B cell (primary cell): ENCODE results near the gene WNK2. TPM values are rescaled to one million over a fixed set of nuclear protein-coding genes. Genes with fewer than 3 reads are reported as not detected.

ENCODE experiments used
- ATAC-seq: fragments of 200-7000 bp; cut with Tn5 transposase; one replicate; pipeline ENCODE4 v1.10.0; 2021; ENCODE audit warnings: low read depth, mild to moderate bottlenecking, moderate number of reproducible peaks, moderate library complexity
- CTCF ChIA-PET: fragments of 350-600 bp; sonication (Branson Sonifier 250); formaldehyde crosslinking; loops from one replicate; lab custom pipeline; 2021; ENCODE audit warnings: antibody characterized with exemption, inconsistent platforms; lab: Charles Lee
- POLR2A ChIA-PET: fragments of 350-600 bp; sonication (Branson Sonifier 250); formaldehyde crosslinking; loops from one replicate; lab custom pipeline; 2021; ENCODE audit warnings: antibody characterized with exemption; lab: Charles Lee
- DNase-seq: peaks from one replicate; pipeline ENCODE4 v3.0.0; 2013
- H2AFZ ChIP-seq: 2 replicates; pipeline ENCODE4 v1.6.1; 2012; ENCODE audit warnings: mild to moderate bottlenecking, low read depth, low read length; ENCODE audit not compliant: insufficient read depth, poor library complexity, severe bottlenecking
- H3K27ac ChIP-seq, 2 donors: 1 replicate in 1 of 2; 2 replicates in 1 of 2; pipeline ENCODE4 v1.5.1; 2012 to 2013; ENCODE audit warnings: low read length in 2 of 2, mild to moderate bottlenecking in 2 of 2, moderate library complexity in 1 of 2
- H3K27me3 ChIP-seq, 4 experiments: fragments of 200-600 bp in 1 of 4; sonication (generic) in 1 of 4; replicated peaks in 1 of 4; 1 replicate in 2 of 4; 2 replicates in 2 of 4; pipeline versions ENCODE4 v1.6.1 to v1.7.0; 2013 to 2016; ENCODE audit warnings: low read length in 3 of 4, mild to moderate bottlenecking in 2 of 4, mixed read lengths in 1 of 4, moderate library complexity in 1 of 4; ENCODE audit not compliant: insufficient read depth in 4 of 4, control insufficient read depth in 3 of 4; ENCODE audit errors: control extremely low read depth in 1 of 4
- H3K36me3 ChIP-seq, 2 experiments: replicated peaks in 1 of 2; 1 replicate in 1 of 2; 2 replicates in 1 of 2; pipeline versions ENCODE4 v1.6.1 to v1.7.1; 2013; ENCODE audit warnings: low read length in 1 of 2; ENCODE audit not compliant: insufficient read depth in 2 of 2, control insufficient read depth in 1 of 2; ENCODE audit errors: control extremely low read depth in 1 of 2, extremely low read depth in 1 of 2
- H3K4me1 ChIP-seq, 2 donors: fragments of 200-600 bp in 1 of 2; sonication (generic) in 1 of 2; 1 replicate in 1 of 2; 2 replicates in 1 of 2; pipeline versions ENCODE4 v1.5.1 to v1.6.1; 2013 to 2017; ENCODE audit warnings: low read length in 2 of 2; ENCODE audit not compliant: control insufficient read depth in 2 of 2, insufficient read depth in 2 of 2
- H3K4me2 ChIP-seq: replicated peaks from 2 replicates; pipeline ENCODE3; 2012; ENCODE audit warnings: mild to moderate bottlenecking, low read depth, low read length; ENCODE audit not compliant: poor library complexity, severe bottlenecking
- H3K4me3 ChIP-seq, 5 experiments: fragments of 200-600 bp in 1 of 5; sonication (generic) in 1 of 5; 1 replicate in 3 of 5; 2 replicates in 2 of 5; pipeline versions ENCODE4 v1.5.1 to v1.7.0; 2011 to 2016; ENCODE audit warnings: low read length in 4 of 5, mild to moderate bottlenecking in 4 of 5, low read depth in 2 of 5, control low read depth in 1 of 5, moderate library complexity in 1 of 5; ENCODE audit not compliant: insufficient read depth in 1 of 5; ENCODE audit errors: control extremely low read depth in 1 of 5, extremely low read depth in 1 of 5
- H3K79me2 ChIP-seq: fragments of 200-600 bp; sonication (generic); one replicate; pipeline ENCODE4 v1.6.0; 2016; ENCODE audit warnings: low read length; ENCODE audit not compliant: control insufficient read depth, insufficient read depth
- H3K9ac ChIP-seq: fragments of 200-600 bp; sonication (generic); 2 replicates; pipeline ENCODE4 v1.6.1; 2017; ENCODE audit warnings: mild to moderate bottlenecking, low read length, moderate library complexity
- H3K9me3 ChIP-seq, 3 donors: one replicate each; pipeline versions ENCODE4 v1.6.1 to v1.7.1; 2013; ENCODE audit warnings: low read length in 2 of 3; ENCODE audit not compliant: control insufficient read depth in 2 of 3, insufficient read depth in 1 of 3; ENCODE audit errors: control extremely low read depth in 1 of 3
- H4K20me1 ChIP-seq: 2 replicates; pipeline ENCODE4 v1.6.0; 2012; ENCODE audit warnings: mild to moderate bottlenecking, low read length; ENCODE audit not compliant: insufficient read depth, control insufficient read depth, poor library complexity, severe bottlenecking
- H3K27ac Mint-ChIP-seq: one replicate; pipeline ENCODE4 v1.8.0; 2021; ENCODE audit warnings: mixed read lengths
- H3K27me3 Mint-ChIP-seq: one replicate; pipeline ENCODE4 v1.8.0; 2021; ENCODE audit warnings: mixed read lengths
- H3K4me1 Mint-ChIP-seq: one replicate; pipeline ENCODE4 v1.8.0; 2021; ENCODE audit warnings: mixed read lengths
- H3K4me3 Mint-ChIP-seq: one replicate; pipeline ENCODE4 v1.8.0; 2021; ENCODE audit warnings: mixed read lengths
- H3K9me3 Mint-ChIP-seq: one replicate; pipeline ENCODE4 v1.8.0; 2022; ENCODE audit warnings: mixed read lengths; ENCODE audit not compliant: insufficient read depth
- CTCF ChIP-seq: fragments of 200-600 bp; IDR thresholded peaks from one replicate; pipeline ENCODE4 v1.8.0; 2022; ENCODE audit warnings: antibody characterized with exemption, mild to moderate bottlenecking
- EZH2 ChIP-seq: IDR thresholded peaks from 2 replicates; pipeline ENCODE4 v1.6.1; 2012; ENCODE audit warnings: borderline replicate concordance, low read depth, mild to moderate bottlenecking, moderate library complexity, low read length; ENCODE audit not compliant: insufficient read depth, poor library complexity, severe bottlenecking
- WGBS: methylation state at CpG from one replicate; pipeline ENCODE4 v1.1.5; 2013; ENCODE audit warnings: missing lambda C conversion rate; ENCODE audit not compliant: insufficient coverage; 5-methylcytosine and 5-hydroxymethylcytosine counted together
- intact Hi-C: fragments of 100-400 bp; cut with micrococcal nuclease; formaldehyde crosslinking; loops from one replicate; pipeline ENCODE4 v1.10.0; 2022
- polyA plus RNA-seq: library from polyadenylated mRNA; depleted of rRNA; stranded (reverse); fragments of >200 nt; gene quantifications from 2 replicates; pipeline ENCODE4 v1.2.3, GENCODE V29; 2012
- total RNA-seq, 2 donors: library from RNA; stranded (reverse); fragments of 120-200 nt in 1 of 2; gene quantifications; 1 replicate in 1 of 2; 2 replicates in 1 of 2; pipeline versions ENCODE4 v1.2.3 to v1.2.4, GENCODE V29; 2013 to 2022

Gene WNK2
- total and polyA plus RNA-seq, 2 donors (not counting 1 experiment from before 2014, with no cell fraction given) = 0.49 TPM; not detected in 1

- Histone ChIP-seq H3K4me1 (no peaks in the 10 kb centered on the region), H3K27me3 (no peaks in the 10 kb centered on the region), H3K9me3 (no peaks in the 10 kb centered on the region), H3K36me3 (no peaks in the 10 kb centered on the region), H3K79me2 (no peaks in the 10 kb centered on the region), H3K27ac (no peak overlapping the region), H4K20me1 (no peaks in the 10 kb centered on the region), H3K4me2 (no peak overlapping the region), H3K4me3 (no peak overlapping the region), H3K9ac (no peak overlapping the region), H2AFZ (no peak overlapping the region)
- TF ChIP-seq EZH2 = no peak
- Mint-ChIP-seq H3K4me3 (no peak overlapping the region), H3K27ac (no peak overlapping the region), H3K9me3 (no peaks in the 10 kb centered on the region), H3K4me1 (no peaks in the 10 kb centered on the region), H3K27me3 (peaks cover 11% of the 10 kb centered on the region)
- ChIA-PET CTCF (no interaction called here), POLR2A (no interaction called here)
- intact Hi-C loops = no loop called here
- DNase-seq = no peak
- no peak for ATAC-seq
- WGBS = 87% methylated on average over 5 of the region's 8 CpGs
These were observed 12.5 kb upstream of the WNK2 start for GRCh38 chr9:93171261-93171990.

- DNase-seq = no peak
- CTCF ChIA-PET = no interaction called here
- intact Hi-C loops = no loop called here
These were observed 11.1 kb upstream of the WNK2 start for GRCh38 chr9:93172666-93173364.

More at GRCh38 chr9:93172666-93173364, 11.1 kb upstream of the WNK2 start:
- no peaks in the 10 kb centered on the region for H3K36me3 ChIP-seq
- Mint-ChIP-seq H3K4me3 (no peak overlapping the region), H3K9me3 (no peaks in the 10 kb centered on the region), H3K27me3 (peaks cover 11% of the 10 kb centered on the region), H3K27ac (no peak overlapping the region), H3K4me1 (no peaks in the 10 kb centered on the region)
- H4K20me1 ChIP-seq = no peaks in the 10 kb centered on the region
- H3K27me3 ChIP-seq = no peaks in the 10 kb centered on the region
- no peaks in the 10 kb centered on the region for H3K9me3 ChIP-seq
- no peaks in the 10 kb centered on the region for H3K79me2 ChIP-seq
- TF ChIP-seq CTCF (no peak), EZH2 (no peak)
- POLR2A ChIA-PET = no interaction called here
- ATAC-seq = no peak
- H2AFZ ChIP-seq = no peak overlapping the region
- H3K9ac ChIP-seq = no peak overlapping the region
- H3K27ac ChIP-seq = no peak overlapping the region
- H3K4me2 ChIP-seq = no peak overlapping the region
- no peaks in the 10 kb centered on the region for H3K4me1 ChIP-seq
- 87% methylated on average over 20 of the region's 20 CpGs for WGBS
- H3K4me3 ChIP-seq = no peak overlapping the region
